ENCODE measurements around the gene ARMC7. TPM values are rescaled to one million over a fixed set of nuclear protein-coding genes. Genes with fewer than 3 reads are reported as not detected.

ARMC7 gene
- polyA plus RNA-seq, 1 donor from 2014 or later: 3.7 TPM

DNA sequence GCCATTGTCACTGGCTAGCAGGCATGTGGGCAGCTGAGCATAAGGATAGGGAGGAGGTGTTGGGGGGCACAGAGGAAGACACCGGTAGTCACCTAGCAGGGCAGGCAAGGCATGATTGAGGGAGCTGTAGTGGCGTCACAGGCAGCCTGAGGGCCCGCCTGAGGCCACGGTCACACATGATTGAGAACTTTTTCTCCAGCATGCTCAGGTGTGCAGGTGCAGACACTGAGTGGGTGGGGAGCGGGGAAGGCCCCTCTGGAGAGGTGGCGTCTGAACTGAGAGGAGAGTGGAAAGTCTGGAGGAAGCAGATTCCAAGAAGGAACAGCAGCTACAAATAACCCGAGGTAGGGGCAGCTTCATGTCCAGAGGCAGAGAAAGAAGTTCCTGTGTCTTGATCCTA is 10.9 kb upstream of the ARMC7 start:
- no peak overlapping the region for H3K27ac ChIP-seq (ENCODE audit: low read length)
- H3K4me2 ChIP-seq (ENCODE audit: low read length): no peak overlapping the region
- no peak overlapping the region for H3K4me3 ChIP-seq (ENCODE audit: low read length)
- H3K9me2 ChIP-seq (ENCODE audit: insufficient read depth, low read length): no peaks in the 10 kb centered on the region
- no peak overlapping the region for H3K9ac ChIP-seq (ENCODE audit: low read length)
- no peak overlapping the region for H2AFZ ChIP-seq (ENCODE audit: low read depth, low read length)
- H3K79me2 ChIP-seq (replicated peaks; ENCODE audit: insufficient read depth, low read length): no peaks in the 10 kb centered on the region
- no peaks in the 10 kb centered on the region for H3K36me3 ChIP-seq (ENCODE audit: insufficient read depth, low read length)
- H4K20me1 ChIP-seq (ENCODE audit: insufficient read depth): no peaks in the 10 kb centered on the region
- H3K27me3 ChIP-seq (ENCODE audit: insufficient read depth, low read depth, low read length): no peaks in the 10 kb centered on the region
- H3K9me3 ChIP-seq (ENCODE audit: low read length): no peaks in the 10 kb centered on the region
- H3F3A ChIP-seq (ENCODE audit: insufficient read depth, low read length, poor library complexity, severe bottlenecking): no peaks in the 10 kb centered on the region
- TF ChIP-seq MXI1 (conservative IDR thresholded peaks at IDR 0.05; ENCODE audit: poor library complexity, severe bottlenecking): no peak
- no peak for TF ChIP-seq TAF1 (IDR thresholded peaks at IDR 0.05; ENCODE audit: low read depth)
- no peak for TF ChIP-seq POLR2AphosphoS5 (IDR thresholded peaks at IDR 0.05)
- TF ChIP-seq, protein P1, sequence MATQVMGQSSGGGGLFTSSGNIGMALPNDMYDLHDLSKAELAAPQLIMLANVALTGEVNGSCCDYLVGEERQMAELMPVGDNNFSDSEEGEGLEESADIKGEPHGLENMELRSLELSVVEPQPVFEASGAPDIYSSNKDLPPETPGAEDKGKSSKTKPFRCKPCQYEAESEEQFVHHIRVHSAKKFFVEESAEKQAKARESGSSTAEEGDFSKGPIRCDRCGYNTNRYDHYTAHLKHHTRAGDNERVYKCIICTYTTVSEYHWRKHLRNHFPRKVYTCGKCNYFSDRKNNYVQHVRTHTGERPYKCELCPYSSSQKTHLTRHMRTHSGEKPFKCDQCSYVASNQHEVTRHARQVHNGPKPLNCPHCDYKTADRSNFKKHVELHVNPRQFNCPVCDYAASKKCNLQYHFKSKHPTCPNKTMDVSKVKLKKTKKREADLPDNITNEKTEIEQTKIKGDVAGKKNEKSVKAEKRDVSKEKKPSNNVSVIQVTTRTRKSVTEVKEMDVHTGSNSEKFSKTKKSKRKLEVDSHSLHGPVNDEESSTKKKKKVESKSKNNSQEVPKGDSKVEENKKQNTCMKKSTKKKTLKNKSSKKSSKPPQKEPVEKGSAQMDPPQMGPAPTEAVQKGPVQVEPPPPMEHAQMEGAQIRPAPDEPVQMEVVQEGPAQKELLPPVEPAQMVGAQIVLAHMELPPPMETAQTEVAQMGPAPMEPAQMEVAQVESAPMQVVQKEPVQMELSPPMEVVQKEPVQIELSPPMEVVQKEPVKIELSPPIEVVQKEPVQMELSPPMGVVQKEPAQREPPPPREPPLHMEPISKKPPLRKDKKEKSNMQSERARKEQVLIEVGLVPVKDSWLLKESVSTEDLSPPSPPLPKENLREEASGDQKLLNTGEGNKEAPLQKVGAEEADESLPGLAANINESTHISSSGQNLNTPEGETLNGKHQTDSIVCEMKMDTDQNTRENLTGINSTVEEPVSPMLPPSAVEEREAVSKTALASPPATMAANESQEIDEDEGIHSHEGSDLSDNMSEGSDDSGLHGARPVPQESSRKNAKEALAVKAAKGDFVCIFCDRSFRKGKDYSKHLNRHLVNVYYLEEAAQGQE (IDR thresholded peaks at IDR 0.05; ENCODE audit: borderline replicate concordance): no peak
- no peak for TF ChIP-seq EP300 (conservative IDR thresholded peaks at IDR 0.05; ENCODE audit: poor library complexity, severe bottlenecking)
- no peak for TF ChIP-seq EZH2 (IDR thresholded peaks at IDR 0.05; ENCODE audit: borderline replicate concordance, insufficient read depth, low read length, poor library complexity, severe bottlenecking)
- TF ChIP-seq RAD21 (conservative IDR thresholded peaks at IDR 0.05): no peak
- TF ChIP-seq, protein P2, sequence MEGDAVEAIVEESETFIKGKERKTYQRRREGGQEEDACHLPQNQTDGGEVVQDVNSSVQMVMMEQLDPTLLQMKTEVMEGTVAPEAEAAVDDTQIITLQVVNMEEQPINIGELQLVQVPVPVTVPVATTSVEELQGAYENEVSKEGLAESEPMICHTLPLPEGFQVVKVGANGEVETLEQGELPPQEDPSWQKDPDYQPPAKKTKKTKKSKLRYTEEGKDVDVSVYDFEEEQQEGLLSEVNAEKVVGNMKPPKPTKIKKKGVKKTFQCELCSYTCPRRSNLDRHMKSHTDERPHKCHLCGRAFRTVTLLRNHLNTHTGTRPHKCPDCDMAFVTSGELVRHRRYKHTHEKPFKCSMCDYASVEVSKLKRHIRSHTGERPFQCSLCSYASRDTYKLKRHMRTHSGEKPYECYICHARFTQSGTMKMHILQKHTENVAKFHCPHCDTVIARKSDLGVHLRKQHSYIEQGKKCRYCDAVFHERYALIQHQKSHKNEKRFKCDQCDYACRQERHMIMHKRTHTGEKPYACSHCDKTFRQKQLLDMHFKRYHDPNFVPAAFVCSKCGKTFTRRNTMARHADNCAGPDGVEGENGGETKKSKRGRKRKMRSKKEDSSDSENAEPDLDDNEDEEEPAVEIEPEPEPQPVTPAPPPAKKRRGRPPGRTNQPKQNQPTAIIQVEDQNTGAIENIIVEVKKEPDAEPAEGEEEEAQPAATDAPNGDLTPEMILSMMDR (IDR thresholded peaks at IDR 0.05; ENCODE audit: poor library complexity, severe bottlenecking): no peak
- no peak for TF ChIP-seq SMC3 (conservative IDR thresholded peaks at IDR 0.05; ENCODE audit: poor library complexity)

DNA sequence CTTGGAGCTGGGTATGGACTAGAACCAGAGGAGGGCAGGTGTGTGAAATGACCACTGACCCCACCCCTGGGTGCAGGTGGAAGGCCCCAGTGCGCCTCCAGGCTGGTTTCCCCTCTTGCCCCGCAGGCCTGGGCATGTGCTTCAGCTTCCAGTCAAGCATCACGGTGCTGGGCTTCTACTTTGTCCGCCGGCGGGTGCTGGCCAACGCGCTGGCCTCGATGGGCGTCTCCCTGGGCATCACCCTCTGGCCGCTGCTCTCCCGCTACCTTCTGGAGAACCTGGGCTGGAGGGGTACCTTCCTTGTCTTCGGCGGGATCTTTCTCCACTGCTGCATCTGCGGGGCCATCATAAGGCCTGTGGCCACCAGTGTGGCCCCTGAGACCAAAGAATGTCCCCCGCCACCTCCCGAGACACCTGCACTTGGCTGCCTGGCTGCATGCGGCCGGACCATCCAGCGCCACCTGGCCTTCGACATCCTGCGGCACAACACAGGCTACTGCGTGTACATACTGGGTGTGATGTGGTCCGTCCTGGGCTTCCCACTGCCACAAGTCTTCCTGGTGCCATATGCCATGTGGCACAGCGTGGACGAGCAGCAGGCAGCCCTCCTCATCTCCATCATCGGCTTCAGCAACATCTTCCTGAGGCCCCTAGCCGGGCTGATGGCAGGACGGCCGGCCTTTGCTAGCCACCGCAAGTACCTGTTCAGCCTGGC is 9.7 kb upstream of the ARMC7 start:
- Histone ChIP-seq H3K27ac (ENCODE audit: low read length) (no peak overlapping the region), H3K9me3 (ENCODE audit: low read length) (no peaks in the 10 kb centered on the region), H3K27me3 (ENCODE audit: insufficient read depth, low read depth, low read length) (no peaks in the 10 kb centered on the region), H4K20me1 (ENCODE audit: insufficient read depth) (no peaks in the 10 kb centered on the region), H2AFZ (ENCODE audit: low read depth, low read length) (no peak overlapping the region), H3K36me3 (ENCODE audit: insufficient read depth, low read length) (no peaks in the 10 kb centered on the region), H3K4me2 (ENCODE audit: low read length) (no peak overlapping the region), H3K9ac (ENCODE audit: low read length) (no peak overlapping the region), H3F3A (ENCODE audit: insufficient read depth, low read length, poor library complexity, severe bottlenecking) (no peaks in the 10 kb centered on the region), H3K9me2 (ENCODE audit: insufficient read depth, low read length) (no peaks in the 10 kb centered on the region), H3K4me3 (ENCODE audit: low read length) (no peak overlapping the region), H3K79me2 (replicated peaks; ENCODE audit: insufficient read depth, low read length) (no peaks in the 10 kb centered on the region)
- TF ChIP-seq RAD21 (conservative IDR thresholded peaks at IDR 0.05) (no peak), EP300 (conservative IDR thresholded peaks at IDR 0.05; ENCODE audit: poor library complexity, severe bottlenecking) (no peak), POLR2AphosphoS5 (IDR thresholded peaks at IDR 0.05) (no peak), MXI1 (conservative IDR thresholded peaks at IDR 0.05; ENCODE audit: poor library complexity, severe bottlenecking) (no peak), TAF1 (IDR thresholded peaks at IDR 0.05; ENCODE audit: low read depth) (no peak)
- TF ChIP-seq, protein P1 (IDR thresholded peaks at IDR 0.05; ENCODE audit: borderline replicate concordance): no peak

All from neural cell (in vitro differentiated cells).